HG03558 (cell line): Measurements from ENCODE around the gene SOX12.
"Not testable (repeated sequence)": the region's sequence is repeated elsewhere in the genome, so short reads cannot be mapped to it uniquely, and the experiment has no call there.

Experiments
- ATAC-seq: cut with Tn5 transposase; IDR thresholded peaks from one replicate; pipeline ENCODE4 v1.9.1; 2021; ENCODE audit warnings: moderate number of reproducible peaks; ENCODE audit not compliant: unreplicated experiment; ENCODE audit errors: extremely low read depth

SOX12 gene

DNA sequence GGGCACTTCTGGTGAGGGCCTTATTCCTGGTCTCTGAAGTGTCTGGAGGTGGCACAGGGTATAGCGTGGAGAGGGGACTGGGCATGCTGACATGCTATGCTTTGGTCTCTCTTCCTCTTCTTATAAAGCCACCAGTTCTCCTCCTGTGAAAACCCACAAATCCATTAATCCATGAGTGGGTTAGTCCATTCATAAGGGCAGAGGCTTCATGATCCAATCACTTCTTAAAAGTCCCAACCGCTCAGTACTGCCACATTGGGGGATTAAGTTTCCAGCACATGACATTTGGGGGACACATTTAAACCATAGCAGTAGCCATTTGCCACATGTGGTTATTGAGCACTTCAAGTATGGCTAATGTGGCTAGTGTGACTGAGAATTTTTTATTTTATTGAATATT is 51.4 kb downstream of the SOX12 start:
- ATAC-seq, result no peak

DNA sequence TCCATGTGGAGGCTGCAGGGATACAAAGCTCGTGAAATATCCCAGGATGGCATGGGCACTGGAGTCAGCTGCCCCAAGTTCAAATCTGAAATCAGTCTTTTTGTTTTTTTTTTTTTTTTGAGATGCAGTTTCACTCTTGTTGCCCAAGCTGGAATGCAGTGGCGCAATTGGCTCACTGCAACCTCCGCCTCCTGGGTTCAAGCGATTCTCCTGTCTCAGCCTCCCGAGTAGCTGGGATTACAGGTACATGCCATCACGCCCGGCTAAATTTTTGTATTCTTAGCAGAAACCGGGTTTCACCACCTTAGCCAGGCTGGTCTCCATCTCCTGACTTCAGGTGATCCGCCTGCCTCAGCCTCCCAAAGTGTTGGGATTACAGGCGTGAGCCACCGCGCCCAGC is 52.2 kb downstream of the SOX12 start:
- ATAC-seq, result not testable (repeated sequence)

DNA sequence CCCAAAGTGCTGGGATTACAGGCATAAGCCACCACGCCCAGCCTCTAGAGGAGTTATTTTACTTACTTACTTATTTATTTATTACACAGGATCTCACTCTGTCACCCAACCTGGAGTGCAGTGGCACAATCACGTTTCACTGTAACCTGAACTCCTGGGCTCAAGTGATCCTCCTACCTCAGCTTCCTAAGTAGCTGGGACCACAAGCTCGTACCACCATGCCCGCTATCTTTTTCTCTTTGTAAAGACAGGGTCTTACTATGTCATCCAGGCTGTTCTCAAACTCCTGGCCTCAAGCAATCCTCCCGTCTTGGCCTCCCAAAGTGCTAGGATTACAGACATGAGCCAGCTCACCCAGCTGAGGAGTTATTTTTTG is 53.6 kb downstream of the SOX12 start:
- ATAC-seq, result no peak
